Activated CD4-positive, alpha-beta T cell treated with anti-CD3 and anti-CD28 coated beads for 36 hours (primary cell): ENCODE results near the gene FOXP4. TPM values are rescaled to one million over a fixed set of nuclear protein-coding genes. Genes with fewer than 3 reads are reported as not detected.

ENCODE experiments used
- ATAC-seq: fragments of 200-7000 bp; cut with Tn5 transposase; one replicate; pipeline ENCODE4 v1.10.0; 2021; ENCODE audit warnings: mild to moderate bottlenecking, moderate library complexity
- CTCF ChIA-PET: fragments of 350-600 bp; sonication (Branson Sonifier 250); formaldehyde crosslinking; loops from one replicate; lab custom pipeline; 2021; ENCODE audit warnings: antibody characterized with exemption; lab: Charles Lee
- POLR2A ChIA-PET: fragments of 350-600 bp; sonication (Branson Sonifier 250); formaldehyde crosslinking; loops from one replicate; lab custom pipeline; 2021; ENCODE audit warnings: antibody characterized with exemption, inconsistent platforms; lab: Charles Lee
- DNase-seq: peaks from one replicate; pipeline ENCODE4 v3.0.0-alpha.2; 2020
- H3K27ac Mint-ChIP-seq: one replicate; pipeline ENCODE4 v1.8.0; 2021; ENCODE audit warnings: mixed read lengths
- H3K27me3 Mint-ChIP-seq: one replicate; pipeline ENCODE4 v1.8.0; 2021; ENCODE audit warnings: mixed read lengths
- H3K36me3 Mint-ChIP-seq: one replicate; pipeline ENCODE4 v1.8.0; 2021; ENCODE audit warnings: low read depth, mixed read lengths
- H3K4me1 Mint-ChIP-seq: one replicate; pipeline ENCODE4 v1.8.0; 2021; ENCODE audit warnings: mixed read lengths
- H3K4me3 Mint-ChIP-seq: one replicate; pipeline ENCODE4 v1.8.0; 2021; ENCODE audit warnings: mild to moderate bottlenecking, moderate library complexity, mixed read lengths
- H3K9me3 Mint-ChIP-seq: one replicate; pipeline ENCODE4 v1.8.0; 2021; ENCODE audit warnings: low read depth, mixed read lengths
- intact Hi-C, 2 experiments: fragments of 100-400 bp; cut with DNase I in 1 of 2; cut with micrococcal nuclease in 1 of 2; formaldehyde crosslinking; loops; one replicate each; pipeline versions ENCODE4 v1.14.2 to v1.15.1; 2022 to 2024; cut with DNase I, micrococcal nuclease
- total RNA-seq, 2 experiments: library from RNA; stranded (reverse); gene quantifications; one replicate each; pipeline ENCODE4 v1.2.3, GENCODE V29; 2021

FOXP4 gene
- total RNA-seq, 2 experiments from 2014 or later, result 11.1 to 13.8 TPM

GRCh38 chr6:41523915-41524633, 22.1 kb upstream of the FOXP4 start:
- intact Hi-C loops, result no loop called here
- ATAC-seq, result no peak
- H3K27ac Mint-ChIP-seq, result no peak overlapping the region
- no peaks in the 10 kb centered on the region for H3K9me3 Mint-ChIP-seq
- no peaks in the 10 kb centered on the region for H3K36me3 Mint-ChIP-seq
- DNase-seq, result no peak
- no peaks in the 10 kb centered on the region for H3K4me1 Mint-ChIP-seq
- CTCF ChIA-PET, result no interaction called here
- peaks cover 14% of the 10 kb centered on the region for H3K27me3 Mint-ChIP-seq
- POLR2A ChIA-PET, result no interaction called here
- no peak overlapping the region for H3K4me3 Mint-ChIP-seq

DNA sequence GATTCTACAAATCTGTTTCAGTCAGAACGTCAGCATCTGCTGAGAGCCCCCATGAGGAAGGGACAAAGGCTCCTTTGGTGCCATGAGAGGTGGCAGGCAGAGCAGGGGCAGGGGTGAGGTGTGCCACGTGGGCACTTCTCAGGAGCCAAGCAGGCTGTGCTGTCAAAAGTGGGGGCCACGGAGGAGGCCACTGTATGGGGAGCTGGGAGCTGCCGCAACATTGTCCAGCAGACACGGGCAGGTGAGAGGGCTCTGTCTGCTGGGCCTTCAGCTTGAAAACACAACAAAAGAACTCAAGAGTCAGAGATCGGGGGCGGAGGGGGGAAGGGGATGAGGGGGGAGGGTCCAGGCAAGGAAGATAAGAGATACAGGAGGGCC, 21.6 kb upstream of the FOXP4 start:
- no peaks in the 10 kb centered on the region for H3K9me3 Mint-ChIP-seq
- intact Hi-C loops, result no loop called here
- ATAC-seq, result no peak

DNA sequence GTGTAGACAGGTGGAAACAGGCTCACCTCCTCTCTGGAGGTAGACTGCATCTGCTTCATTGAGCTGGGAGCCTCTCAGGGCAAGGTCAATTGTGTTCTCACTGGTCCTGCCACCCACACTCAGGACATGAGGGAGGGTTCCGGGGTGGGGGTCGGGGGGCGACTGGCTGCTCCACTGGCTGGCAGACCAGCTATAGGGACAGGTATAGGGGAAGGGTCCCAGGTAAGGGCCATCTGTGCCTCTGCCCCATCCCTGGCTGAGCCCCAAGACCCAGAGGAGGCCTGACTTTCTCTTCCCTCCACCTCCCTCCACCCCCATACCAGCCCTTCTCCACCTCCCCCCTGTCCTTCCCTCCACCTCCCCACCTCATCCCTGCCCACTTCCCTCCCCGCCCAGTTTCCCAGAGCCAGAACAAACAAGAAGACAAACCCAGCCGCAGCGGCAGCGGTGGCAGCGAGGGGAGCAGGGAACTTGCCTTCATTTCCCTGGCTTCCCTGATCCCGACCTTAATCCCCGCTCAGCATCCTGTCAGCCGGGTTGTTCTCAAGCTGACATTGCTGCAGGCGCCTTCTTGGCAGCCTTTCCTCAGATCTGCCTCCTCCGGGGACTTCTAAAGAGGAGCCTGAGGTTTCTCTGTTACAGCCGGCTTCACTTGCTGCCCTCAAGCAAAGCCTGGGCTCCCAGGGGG, 18.3 kb upstream of the FOXP4 start:
- Mint-ChIP-seq H3K4me3 (no peak overlapping the region), H3K4me1 (peaks cover 23% of the 10 kb centered on the region), H3K27ac (no peak overlapping the region), H3K9me3 (no peaks in the 10 kb centered on the region), H3K27me3 (peaks cover 11% of the 10 kb centered on the region), H3K36me3 (no peaks in the 10 kb centered on the region)
- intact Hi-C loops, result no loop called here
- ATAC-seq (no peak), DNase-seq (no peak)
- POLR2A ChIA-PET, result no interaction called here
- CTCF ChIA-PET, result no interaction called here

More for the DNA sequence above, 21.6 kb upstream of the FOXP4 start:
- Mint-ChIP-seq H3K4me3 (no peak overlapping the region), H3K27ac (no peak overlapping the region), H3K36me3 (no peaks in the 10 kb centered on the region), H3K27me3 (peaks cover 14% of the 10 kb centered on the region), H3K4me1 (no peaks in the 10 kb centered on the region)
- POLR2A ChIA-PET, result no interaction called here
- no peak for DNase-seq
- CTCF ChIA-PET, result no interaction called here

- Mint-ChIP-seq H3K4me1 (peaks cover 28% of the 10 kb centered on the region), H3K4me3 (no peak overlapping the region), H3K36me3 (no peaks in the 10 kb centered on the region), H3K27me3 (peaks cover 11% of the 10 kb centered on the region), H3K9me3 (no peaks in the 10 kb centered on the region), H3K27ac (no peak overlapping the region)
- POLR2A ChIA-PET, result no interaction called here
- no peak for DNase-seq
- CTCF ChIA-PET, result no interaction called here
- ATAC-seq, result no peak
- intact Hi-C loops, result no loop called here
These were observed 17.7 kb upstream of the FOXP4 start for GRCh38 chr6:41528409-41528963.

GRCh38 chr6:41529049-41529448, 17.1 kb upstream of the FOXP4 start:
- H3K4me1 Mint-ChIP-seq, result peaks cover 33% of the 10 kb centered on the region
- ChIA-PET CTCF (no interaction called here), POLR2A (no interaction called here)
- DNase-seq (no peak), ATAC-seq (no peak)
- intact Hi-C loops, result no loop called here
- H3K4me3 Mint-ChIP-seq, result no peak overlapping the region
- H3K36me3 Mint-ChIP-seq, result no peaks in the 10 kb centered on the region
- H3K9me3 Mint-ChIP-seq, result no peaks in the 10 kb centered on the region
- peaks cover 11% of the 10 kb centered on the region for H3K27me3 Mint-ChIP-seq
- no peak overlapping the region for H3K27ac Mint-ChIP-seq

- peak overlapping the region; percentile 30 for H3K27ac Mint-ChIP-seq
- H3K4me1 Mint-ChIP-seq, result peaks cover 33% of the 10 kb centered on the region
- H3K4me3 Mint-ChIP-seq, result no peak overlapping the region
- no peaks in the 10 kb centered on the region for H3K36me3 Mint-ChIP-seq
- ChIA-PET CTCF (no interaction called here), POLR2A (no interaction called here)
- no peaks in the 10 kb centered on the region for H3K9me3 Mint-ChIP-seq
- DNase-seq (no peak), ATAC-seq (no peak)
- peaks cover 10% of the 10 kb centered on the region for H3K27me3 Mint-ChIP-seq
- intact Hi-C loops, result loop anchor here (5.0 kb wide), 3 partner anchors 103 to 517 kb away; partner anchors contain the start of genes NFYA (in 1 of the 2) and OARD1 (in 1 of the 2)
These were observed 16.2 kb upstream of the FOXP4 start for GRCh38 chr6:41529970-41530369.

DNA sequence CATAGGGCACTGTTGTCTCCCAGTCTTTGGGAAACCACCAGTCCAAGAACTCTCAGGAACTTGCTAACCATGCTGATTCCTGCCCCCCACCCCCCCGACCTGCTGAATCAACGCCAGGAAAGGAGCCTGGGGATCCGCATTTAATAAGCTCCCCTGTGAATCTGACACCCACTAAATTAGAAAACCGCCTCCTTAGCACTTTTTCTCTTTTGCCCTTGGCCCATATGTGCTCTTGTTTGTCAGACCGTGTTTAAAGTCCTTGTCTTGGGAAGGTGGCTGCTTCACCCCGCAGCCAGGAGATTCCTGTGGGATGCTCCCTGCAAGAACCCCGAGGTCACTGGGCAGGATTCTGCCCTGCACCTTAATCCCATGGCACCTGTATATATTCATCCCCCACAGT, 15.7 kb upstream of the FOXP4 start:
- DNase-seq (no peak), ATAC-seq (no peak)
- ChIA-PET CTCF (interaction anchor here (0.7 kb wide), 1 partner anchor 52 kb away, joined by 3 read pairs; no protein-coding TSS in a partner anchor), POLR2A (no interaction called here)
- intact Hi-C loops, result loop anchor here (5.0 kb wide), 3 partner anchors 103 to 517 kb away; partner anchors contain the start of genes NFYA (in 1 of the 2) and OARD1 (in 1 of the 2)
- Mint-ChIP-seq H3K4me3 (no peak overlapping the region), H3K27ac (no peak overlapping the region), H3K9me3 (no peaks in the 10 kb centered on the region), H3K4me1 (peaks cover 33% of the 10 kb centered on the region), H3K36me3 (no peaks in the 10 kb centered on the region), H3K27me3 (peaks cover 11% of the 10 kb centered on the region)

DNA sequence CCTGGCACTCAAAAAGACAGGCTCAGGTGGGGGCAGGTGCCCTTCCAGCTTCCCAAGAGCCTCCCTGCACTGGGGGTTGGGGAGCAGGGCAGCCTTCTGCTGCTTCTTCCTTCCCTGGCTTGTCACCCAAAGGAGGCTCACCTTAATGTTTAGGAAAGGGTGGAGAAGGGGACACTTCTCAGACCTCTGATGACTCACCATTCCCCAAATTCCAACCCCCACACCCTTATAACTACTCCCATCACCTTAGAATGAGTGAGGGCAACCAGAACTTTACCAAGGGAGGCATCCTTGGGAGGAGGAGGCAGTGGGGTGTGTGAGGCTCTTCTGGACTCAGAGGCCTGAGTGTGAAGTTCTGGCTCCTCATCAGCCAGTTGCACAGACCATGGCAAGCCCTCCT, 15.2 kb upstream of the FOXP4 start:
- POLR2A ChIA-PET, result no interaction called here
- no peaks in the 10 kb centered on the region for H3K9me3 Mint-ChIP-seq
- peaks cover 33% of the 10 kb centered on the region for H3K4me1 Mint-ChIP-seq
- peaks cover 10% of the 10 kb centered on the region for H3K27me3 Mint-ChIP-seq
- intact Hi-C loops, result loop anchor here (5.0 kb wide), 3 partner anchors 104 to 516 kb away; partner anchors contain the start of genes NFYA (in 1 of the 2) and OARD1 (in 1 of the 2)
- peak overlapping the region; percentile 73 for H3K27ac Mint-ChIP-seq
- no peaks in the 10 kb centered on the region for H3K36me3 Mint-ChIP-seq
- H3K4me3 Mint-ChIP-seq, result no peak overlapping the region
- ATAC-seq, result no peak
- CTCF ChIA-PET, result interaction anchor here (0.7 to 0.9 kb wide), 2 partner anchors 53 to 163 kb away, joined by 3 read pairs; no protein-coding TSS in a partner anchor
- DNase-seq, result no peak

DNA sequence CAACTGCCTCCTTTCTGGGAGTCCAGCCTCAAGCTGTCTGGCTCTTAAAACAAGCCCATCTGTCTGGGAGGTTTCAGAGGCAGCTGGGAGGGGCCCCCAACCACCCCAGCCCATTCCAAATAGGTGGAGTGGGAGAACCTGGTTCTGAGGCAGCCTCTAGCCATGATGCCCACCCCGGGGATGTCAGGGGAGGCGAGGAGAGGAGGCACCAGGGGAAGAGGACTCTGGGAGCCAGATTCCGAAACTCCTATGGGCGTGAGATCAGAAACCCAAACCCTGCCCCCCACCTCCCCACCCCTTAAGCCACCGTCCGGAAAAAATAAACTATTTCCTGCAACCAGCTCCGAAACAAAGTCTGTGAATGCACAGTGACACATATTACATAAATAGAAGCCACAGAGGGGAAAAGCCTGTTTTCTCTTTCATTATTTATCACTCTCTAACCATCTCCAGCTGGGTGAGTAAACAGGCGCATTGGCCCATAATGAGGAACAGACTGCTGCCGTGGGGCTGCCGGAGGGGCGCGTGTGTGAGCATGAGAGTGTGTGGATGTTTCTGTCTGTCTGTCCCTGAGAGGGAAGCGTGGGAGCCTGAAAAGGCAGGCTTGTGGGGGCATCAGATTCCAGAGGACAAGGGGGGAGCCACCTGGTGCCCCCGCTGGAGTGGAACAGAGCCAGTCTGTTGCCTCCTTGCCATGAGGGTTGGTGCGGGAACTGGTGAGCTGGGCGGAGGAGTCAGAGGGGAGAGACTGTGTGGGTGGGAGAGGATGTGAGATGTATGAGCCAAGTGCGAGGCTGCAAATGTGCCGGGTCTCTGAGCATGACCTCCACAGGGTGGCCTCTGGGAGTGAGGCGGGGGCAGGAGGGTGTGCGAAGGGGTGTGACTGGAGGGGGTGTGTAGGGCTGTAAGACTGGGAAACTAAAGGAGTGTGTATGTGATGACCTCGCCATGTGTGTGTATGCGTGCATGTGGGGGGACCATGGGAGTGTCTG, 14.3 kb upstream of the FOXP4 start:
- H3K27me3 Mint-ChIP-seq, result peaks cover 15% of the 10 kb centered on the region
- ChIA-PET POLR2A (interaction anchor here (0.5 to 1.0 kb wide), 7 partner anchors 12 to 1172 kb away, joined by 3 to 5 read pairs (median 3); no protein-coding TSS in a partner anchor), CTCF (interaction anchor here (0.6 to 1.4 kb wide), 6 partner anchors 13 to 221 kb away, joined by 3 to 5 read pairs (median 3); no protein-coding TSS in a partner anchor)
- H3K9me3 Mint-ChIP-seq, result no peaks in the 10 kb centered on the region
- H3K4me1 Mint-ChIP-seq, result peaks cover 35% of the 10 kb centered on the region
- H3K4me3 Mint-ChIP-seq, result peak overlapping the region; percentile 64
- peak; percentile 87 for DNase-seq
- intact Hi-C loops, result loop anchor here (1.0 to 5.0 kb wide), 5 partner anchors 14 to 515 kb away; partner anchors contain the start of genes FOXP4 (in 2 of the 2), NFYA (in 1 of the 2) and OARD1 (in 1 of the 2)
- ATAC-seq, result peak; percentile 88
- peak overlapping the region; percentile 93 for H3K27ac Mint-ChIP-seq
- no peaks in the 10 kb centered on the region for H3K36me3 Mint-ChIP-seq

DNA sequence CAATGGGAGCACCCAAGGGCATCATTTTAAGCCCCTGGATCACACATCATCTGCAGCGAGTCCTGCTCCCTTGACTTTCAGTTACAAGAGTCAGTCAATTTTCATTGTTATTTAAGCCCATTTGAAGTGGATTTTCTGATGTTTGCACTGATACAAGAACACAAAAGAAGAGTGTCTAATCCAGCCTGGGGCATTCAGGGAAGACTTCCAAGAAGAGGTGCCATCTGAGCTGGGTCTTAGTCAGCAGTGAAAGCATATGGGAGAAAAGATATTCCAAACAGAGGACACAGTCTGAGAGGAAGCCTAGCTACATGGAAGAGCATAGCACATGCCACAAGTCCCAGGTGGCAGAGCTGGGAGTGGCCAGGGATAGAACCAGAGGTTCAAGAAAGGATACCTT, 10.4 kb upstream of the FOXP4 start:
- H3K27me3 Mint-ChIP-seq, result peaks cover 10% of the 10 kb centered on the region
- POLR2A ChIA-PET, result no interaction called here
- peaks cover 38% of the 10 kb centered on the region for H3K4me1 Mint-ChIP-seq

More for the DNA sequence above, 10.4 kb upstream of the FOXP4 start:
- intact Hi-C loops, result no loop called here
- H3K27ac Mint-ChIP-seq, result no peak overlapping the region
- DNase-seq, result no peak
- no peaks in the 10 kb centered on the region for H3K36me3 Mint-ChIP-seq
- no peaks in the 10 kb centered on the region for H3K9me3 Mint-ChIP-seq
- ATAC-seq, result no peak
- CTCF ChIA-PET, result interaction anchor here (0.7 kb wide), 1 partner anchor 13 kb away, joined by 3 read pairs; no protein-coding TSS in a partner anchor
- H3K4me3 Mint-ChIP-seq, result no peak overlapping the region
